GM10266 (cell line): ENCODE measurements around the gene ADGRA3.
"Not testable (repeated sequence)": the region's sequence is repeated elsewhere in the genome, so short reads cannot be mapped to it uniquely, and the experiment has no call there.

ENCODE experiments used
- DNase-seq: peaks from one replicate; pipeline ENCODE4 v3.0.0; 2012; ENCODE audit errors: extremely low spot score
- CTCF ChIP-seq: IDR thresholded peaks from 2 replicates; pipeline ENCODE4 v1.5.1; 2012; ENCODE audit warnings: mild to moderate bottlenecking, low read depth; ENCODE audit not compliant: control insufficient read depth, insufficient read depth; ENCODE audit errors: missing control alignments

ADGRA3 gene

DNA sequence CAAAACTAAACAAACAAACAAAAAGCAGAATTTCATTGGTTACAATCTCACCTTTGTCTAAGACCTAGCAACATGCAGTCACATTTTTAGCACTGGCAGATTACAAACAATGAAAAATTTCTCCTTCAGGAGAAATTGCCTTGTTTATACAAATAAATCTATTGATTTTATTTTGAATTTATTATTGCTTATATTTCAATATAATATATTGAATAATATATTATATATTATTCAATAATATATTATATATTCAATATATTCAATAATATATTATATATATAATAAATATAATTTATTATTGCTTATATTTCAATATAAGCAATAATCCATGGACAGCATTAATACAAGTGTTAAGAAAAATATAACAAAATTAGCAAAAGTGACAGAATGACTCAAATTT, 131.7 kb downstream of the ADGRA3 start:
- no peak for DNase-seq
- TF ChIP-seq CTCF, result no peak

DNA sequence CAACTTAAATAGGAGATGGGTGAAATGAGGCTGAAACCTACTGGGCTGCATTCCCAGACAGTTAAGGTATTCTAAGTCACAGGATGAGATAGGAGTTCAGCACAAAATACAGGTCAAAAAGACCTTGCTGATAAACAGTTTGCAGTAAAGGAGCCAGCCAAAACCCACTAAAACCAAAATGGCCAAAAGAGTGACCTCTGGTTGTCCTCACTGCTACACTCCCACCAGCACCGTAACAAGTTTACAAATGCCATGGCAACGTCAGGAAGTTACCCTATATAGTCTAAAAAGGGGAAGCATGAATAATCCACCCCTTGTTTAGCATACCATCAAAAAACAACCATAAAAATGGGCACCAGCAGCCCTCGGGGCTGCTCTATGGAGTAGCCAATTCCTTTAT, 133.7 kb downstream of the ADGRA3 start:
- DNase-seq, result not testable (repeated sequence)

GRCh38 chr4:22372986-22373385, 142.9 kb downstream of the ADGRA3 start:
- TF ChIP-seq CTCF, result no peak
- no peak for DNase-seq

- no peak for DNase-seq
- TF ChIP-seq CTCF, result no peak
Observed at GRCh38 chr4:22369901-22370562, 145.8 kb downstream of the ADGRA3 start.

- DNase-seq, result no peak
- TF ChIP-seq CTCF, result no peak
Observed at GRCh38 chr4:22363787-22364186, 152.1 kb downstream of the ADGRA3 start.

- no peak for TF ChIP-seq CTCF
- no peak for DNase-seq
Observed at GRCh38 chr4:22363036-22363435, 152.8 kb downstream of the ADGRA3 start.

- no peak for DNase-seq
- TF ChIP-seq CTCF, result no peak
Observed at GRCh38 chr4:22356987-22357596, 158.8 kb downstream of the ADGRA3 start.
